ENCODE results near the gene DAAM1. TPM values are rescaled to one million over a fixed set of nuclear protein-coding genes. Genes with fewer than 3 reads are reported as not detected.

The DAAM1 gene
- total RNA-seq, 1 experiment from 2014 or later: 43.8 TPM

GRCh38 chr14:59214702-59215302 is 26.3 kb downstream of the DAAM1 start:
- Histone ChIP-seq H3K79me2 (ENCODE audit: low read length) (peaks cover 7% of the 10 kb centered on the region; the same call in 1 of the 2 replicates), H3K9me3 (ENCODE audit: low read length) (no peaks in the 10 kb centered on the region), H3K27ac (ENCODE audit: low read length) (no peak overlapping the region), H2AFZ (ENCODE audit: low read length) (no peak overlapping the region), H3K9ac (ENCODE audit: low read length) (no peak overlapping the region), H3K9me2 (replicated peaks; ENCODE audit: insufficient read depth, low read length) (no peaks in the 10 kb centered on the region), H4K20me1 (ENCODE audit: insufficient read depth, low read depth, low read length) (peaks cover 47% of the 10 kb centered on the region), H3K4me2 (ENCODE audit: low read depth, low read length, poor library complexity, severe bottlenecking) (no peak overlapping the region), H3K27me3 (ENCODE audit: low read length) (no peaks in the 10 kb centered on the region), H3K36me3 (ENCODE audit: insufficient read depth, low read length) (no peaks in the 10 kb centered on the region), H3K4me1 (ENCODE audit: low read length) (peaks cover 4% of the 10 kb centered on the region; the same call in 1 of the 2 replicates), H3K4me3 (ENCODE audit: low read length) (no peak overlapping the region)
- DNase-seq: no peak

- H3K27ac ChIP-seq (ENCODE audit: low read length): no peak overlapping the region
- H3K79me2 ChIP-seq (ENCODE audit: low read length): peaks cover 7% of the 10 kb centered on the region; the same call in 1 of the 2 replicates
- H3K36me3 ChIP-seq (ENCODE audit: insufficient read depth, low read length): no peaks in the 10 kb centered on the region
Observed at GRCh38 chr14:59215322-59215721, 26.9 kb downstream of the DAAM1 start.

GRCh38 chr14:59215757-59216156 is 27.3 kb downstream of the DAAM1 start:
- Histone ChIP-seq H3K4me2 (ENCODE audit: low read depth, low read length, poor library complexity, severe bottlenecking) (no peak overlapping the region), H3K9me2 (replicated peaks; ENCODE audit: insufficient read depth, low read length) (no peaks in the 10 kb centered on the region), H2AFZ (ENCODE audit: low read length) (no peak overlapping the region), H3K9me3 (ENCODE audit: low read length) (no peaks in the 10 kb centered on the region), H3K9ac (ENCODE audit: low read length) (no peak overlapping the region), H3K4me1 (ENCODE audit: low read length) (peaks cover 4% of the 10 kb centered on the region; the same call in 1 of the 2 replicates), H3K27ac (ENCODE audit: low read length) (no peak overlapping the region), H3K27me3 (ENCODE audit: low read length) (no peaks in the 10 kb centered on the region), H3K4me3 (ENCODE audit: low read length) (no peak overlapping the region), H3K79me2 (ENCODE audit: low read length) (peaks cover 7% of the 10 kb centered on the region; the same call in 1 of the 2 replicates), H3K36me3 (ENCODE audit: insufficient read depth, low read length) (no peaks in the 10 kb centered on the region), H4K20me1 (ENCODE audit: insufficient read depth, low read depth, low read length) (peaks cover 52% of the 10 kb centered on the region)
- DNase-seq: no peak

More at GRCh38 chr14:59215322-59215721, 26.9 kb downstream of the DAAM1 start:
- Histone ChIP-seq H4K20me1 (ENCODE audit: insufficient read depth, low read depth, low read length) (peaks cover 52% of the 10 kb centered on the region), H3K9me3 (ENCODE audit: low read length) (no peaks in the 10 kb centered on the region), H3K4me3 (ENCODE audit: low read length) (no peak overlapping the region), H3K9me2 (replicated peaks; ENCODE audit: insufficient read depth, low read length) (no peaks in the 10 kb centered on the region), H3K9ac (ENCODE audit: low read length) (no peak overlapping the region), H3K4me1 (ENCODE audit: low read length) (peaks cover 4% of the 10 kb centered on the region; the same call in 1 of the 2 replicates), H3K4me2 (ENCODE audit: low read depth, low read length, poor library complexity, severe bottlenecking) (no peak overlapping the region), H2AFZ (ENCODE audit: low read length) (no peak overlapping the region), H3K27me3 (ENCODE audit: low read length) (no peaks in the 10 kb centered on the region)
- DNase-seq: no peak

GRCh38 chr14:59217011-59217410 is 28.5 kb downstream of the DAAM1 start:
- Histone ChIP-seq H3K4me1 (ENCODE audit: low read length) (peaks cover 4% of the 10 kb centered on the region; the same call in 1 of the 2 replicates), H2AFZ (ENCODE audit: low read length) (no peak overlapping the region), H3K27ac (ENCODE audit: low read length) (no peak overlapping the region), H3K79me2 (ENCODE audit: low read length) (peaks cover 7% of the 10 kb centered on the region; the same call in 1 of the 2 replicates), H3K4me2 (ENCODE audit: low read depth, low read length, poor library complexity, severe bottlenecking) (no peak overlapping the region), H3K9me3 (ENCODE audit: low read length) (no peaks in the 10 kb centered on the region), H3K9me2 (replicated peaks; ENCODE audit: insufficient read depth, low read length) (no peaks in the 10 kb centered on the region), H3K4me3 (ENCODE audit: low read length) (no peak overlapping the region), H4K20me1 (ENCODE audit: insufficient read depth, low read depth, low read length) (peaks cover 63% of the 10 kb centered on the region), H3K9ac (ENCODE audit: low read length) (no peak overlapping the region), H3K27me3 (ENCODE audit: low read length) (no peaks in the 10 kb centered on the region), H3K36me3 (ENCODE audit: insufficient read depth, low read length) (no peaks in the 10 kb centered on the region)
- no peak for DNase-seq

- no peak overlapping the region for H3K9ac ChIP-seq (ENCODE audit: low read length)
- H3K4me3 ChIP-seq (ENCODE audit: low read length): no peak overlapping the region
- no peaks in the 10 kb centered on the region for H3K27me3 ChIP-seq (ENCODE audit: low read length)
- no peak overlapping the region for H3K27ac ChIP-seq (ENCODE audit: low read length)
- DNase-seq: no peak
- no peaks in the 10 kb centered on the region for H3K9me2 ChIP-seq (replicated peaks; ENCODE audit: insufficient read depth, low read length)
- H3K4me2 ChIP-seq (ENCODE audit: low read depth, low read length, poor library complexity, severe bottlenecking): no peak overlapping the region
- H3K79me2 ChIP-seq (ENCODE audit: low read length): 0 out of 2 replicates have a peak, but pooled peaks cover 3% of the 10 kb centered on the region
- H3K9me3 ChIP-seq (ENCODE audit: low read length): no peaks in the 10 kb centered on the region
- H2AFZ ChIP-seq (ENCODE audit: low read length): no peak overlapping the region
- H3K36me3 ChIP-seq (ENCODE audit: insufficient read depth, low read length): no peaks in the 10 kb centered on the region
- no peaks in the 10 kb centered on the region for H3K4me1 ChIP-seq (ENCODE audit: low read length)
- H4K20me1 ChIP-seq (ENCODE audit: insufficient read depth, low read depth, low read length): peaks cover 75% of the 10 kb centered on the region
Observed at GRCh38 chr14:59221568-59221967, 33.1 kb downstream of the DAAM1 start.

GRCh38 chr14:59224341-59224740 is 35.9 kb downstream of the DAAM1 start:
- Histone ChIP-seq H3K79me2 (ENCODE audit: low read length) (no peaks in the 10 kb centered on the region), H2AFZ (ENCODE audit: low read length) (no peak overlapping the region)
- no peak for DNase-seq

GRCh38 chr14:59225281-59225680 is 36.8 kb downstream of the DAAM1 start:
- no peaks in the 10 kb centered on the region for H3K79me2 ChIP-seq (ENCODE audit: low read length)
- H3K4me3 ChIP-seq (ENCODE audit: low read length): no peak overlapping the region
- no peaks in the 10 kb centered on the region for H3K36me3 ChIP-seq (ENCODE audit: insufficient read depth, low read length)

More at GRCh38 chr14:59224341-59224740, 35.9 kb downstream of the DAAM1 start:
- no peaks in the 10 kb centered on the region for H3K27me3 ChIP-seq (ENCODE audit: low read length)
- peaks cover 81% of the 10 kb centered on the region for H4K20me1 ChIP-seq (ENCODE audit: insufficient read depth, low read depth, low read length)
- H3K4me1 ChIP-seq (ENCODE audit: low read length): no peaks in the 10 kb centered on the region
- no peak overlapping the region for H3K27ac ChIP-seq (ENCODE audit: low read length)
- no peaks in the 10 kb centered on the region for H3K9me3 ChIP-seq (ENCODE audit: low read length)
- H3K4me2 ChIP-seq (ENCODE audit: low read depth, low read length, poor library complexity, severe bottlenecking): no peak overlapping the region
- no peaks in the 10 kb centered on the region for H3K9me2 ChIP-seq (replicated peaks; ENCODE audit: insufficient read depth, low read length)
- H3K9ac ChIP-seq (ENCODE audit: low read length): no peak overlapping the region
- H3K36me3 ChIP-seq (ENCODE audit: insufficient read depth, low read length): no peaks in the 10 kb centered on the region
- no peak overlapping the region for H3K4me3 ChIP-seq (ENCODE audit: low read length)

GRCh38 chr14:59228421-59228820 is 40.0 kb downstream of the DAAM1 start:
- H3K9me2 ChIP-seq (replicated peaks; ENCODE audit: insufficient read depth, low read length): no peaks in the 10 kb centered on the region
- H3K36me3 ChIP-seq (ENCODE audit: insufficient read depth, low read length): no peaks in the 10 kb centered on the region
- no peaks in the 10 kb centered on the region for H3K27me3 ChIP-seq (ENCODE audit: low read length)
- no peak overlapping the region for H3K4me3 ChIP-seq (ENCODE audit: low read length)
- no peak overlapping the region for H3K27ac ChIP-seq (ENCODE audit: low read length)
- no peaks in the 10 kb centered on the region for H3K79me2 ChIP-seq (ENCODE audit: low read length)
- no peaks in the 10 kb centered on the region for H3K4me1 ChIP-seq (ENCODE audit: low read length)
- H2AFZ ChIP-seq (ENCODE audit: low read length): no peak overlapping the region
- DNase-seq: no peak
- H3K9ac ChIP-seq (ENCODE audit: low read length): no peak overlapping the region
- H4K20me1 ChIP-seq (ENCODE audit: insufficient read depth, low read depth, low read length): peaks cover 71% of the 10 kb centered on the region
- no peaks in the 10 kb centered on the region for H3K9me3 ChIP-seq (ENCODE audit: low read length)
- no peak overlapping the region for H3K4me2 ChIP-seq (ENCODE audit: low read depth, low read length, poor library complexity, severe bottlenecking)

More at GRCh38 chr14:59225281-59225680, 36.8 kb downstream of the DAAM1 start:
- H3K9me3 ChIP-seq (ENCODE audit: low read length): no peaks in the 10 kb centered on the region
- H3K9ac ChIP-seq (ENCODE audit: low read length): no peak overlapping the region
- no peak overlapping the region for H3K4me2 ChIP-seq (ENCODE audit: low read depth, low read length, poor library complexity, severe bottlenecking)
- H2AFZ ChIP-seq (ENCODE audit: low read length): no peak overlapping the region
- DNase-seq: no peak
- peaks cover 75% of the 10 kb centered on the region for H4K20me1 ChIP-seq (ENCODE audit: insufficient read depth, low read depth, low read length)
- H3K4me1 ChIP-seq (ENCODE audit: low read length): no peaks in the 10 kb centered on the region
- no peaks in the 10 kb centered on the region for H3K9me2 ChIP-seq (replicated peaks; ENCODE audit: insufficient read depth, low read length)
- H3K27ac ChIP-seq (ENCODE audit: low read length): no peak overlapping the region
- no peaks in the 10 kb centered on the region for H3K27me3 ChIP-seq (ENCODE audit: low read length)
